IPS-18a (cell line): ENCODE results near the gene IFNA8.
"Not testable (repeated sequence)": the region's sequence is repeated elsewhere in the genome, so short reads cannot be mapped to it uniquely, and the experiment has no call there.

Experiments used
- H3K27ac ChIP-seq: one replicate; pipeline ENCODE4 v1.5.1; 2013; ENCODE audit warnings: low read length
- H3K27me3 ChIP-seq: one replicate; pipeline ENCODE4 v1.6.1; 2013; ENCODE audit warnings: mild to moderate bottlenecking, low read length; ENCODE audit not compliant: control insufficient read depth, insufficient read depth
- H3K36me3 ChIP-seq: one replicate; pipeline ENCODE4 v1.6.1; 2013; ENCODE audit warnings: low read depth, low read length; ENCODE audit not compliant: control insufficient read depth
- H3K4me1 ChIP-seq: one replicate; pipeline ENCODE4 v1.6.1; 2013; ENCODE audit warnings: low read depth, low read length; ENCODE audit not compliant: control insufficient read depth
- H3K4me3 ChIP-seq: one replicate; pipeline ENCODE4 v1.5.1; 2013; ENCODE audit warnings: low read length
- H3K9ac ChIP-seq: one replicate; pipeline ENCODE4 v1.6.1; 2013; ENCODE audit warnings: mild to moderate bottlenecking, low read length, moderate library complexity
- H3K9me3 ChIP-seq: one replicate; pipeline ENCODE4 v1.6.1; 2013; ENCODE audit warnings: low read depth, low read length; ENCODE audit not compliant: control insufficient read depth

IFNA8 gene

DNA sequence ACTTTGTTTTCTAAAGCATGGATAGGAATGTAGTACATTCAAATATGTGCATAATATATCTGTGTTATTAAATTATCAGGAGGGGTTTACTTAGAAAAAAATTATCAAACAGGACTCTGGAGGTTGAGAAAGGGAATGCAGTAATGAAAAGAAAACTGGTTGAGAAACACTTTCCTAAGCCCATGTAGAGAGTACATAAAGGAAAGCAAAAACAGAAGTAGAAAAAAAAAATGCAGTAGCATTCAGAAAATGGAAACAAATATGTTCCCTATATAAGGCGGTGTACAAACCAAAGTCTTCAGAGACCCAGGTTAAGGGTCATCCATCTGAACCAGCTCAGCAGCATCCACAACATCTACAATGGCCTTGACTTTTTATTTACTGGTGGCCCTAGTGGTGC lies at the start of gene IFNA8:
IFNA8 (plus strand) TSS at position 301 of the 400 bp plus-strand sequence; CDS start at position 361, 60 bp downstream.
- Histone ChIP-seq H3K27ac (no peak within 1 kb of the TSS), H3K9ac (no peak within 1 kb of the TSS), H3K4me1 (no peaks in the 10 kb centered on the region), H3K4me3 (no peak within 1 kb of the TSS), H3K36me3 (no peaks in the 10 kb centered on the region), H3K9me3 (no peaks in the 10 kb centered on the region), H3K27me3 (peaks cover 3% of the 10 kb centered on the region)

DNA sequence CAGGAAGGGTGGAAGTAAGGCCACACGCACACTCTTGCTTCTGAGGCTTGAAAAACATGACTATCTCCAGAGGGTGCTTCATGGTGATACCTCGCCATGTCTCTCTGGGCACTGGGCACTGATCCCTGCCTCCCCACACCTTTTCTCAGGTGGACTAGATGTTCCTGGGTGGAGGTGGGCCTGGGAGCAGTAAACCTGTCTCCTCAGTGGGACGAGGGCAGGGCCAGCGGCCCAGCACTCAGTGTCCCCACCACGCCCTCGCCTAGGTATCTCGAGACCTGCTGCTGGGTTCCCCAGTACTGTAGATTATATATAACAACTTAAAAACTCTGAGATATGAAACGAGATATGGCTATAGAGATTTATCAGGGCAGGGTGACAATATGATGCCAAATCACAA lies 46.6 kb upstream of the IFNA8 start:
- no peaks in the 10 kb centered on the region for H3K4me1 ChIP-seq
- no peaks in the 10 kb centered on the region for H3K36me3 ChIP-seq
- H3K27ac ChIP-seq: no peak overlapping the region
- no peaks in the 10 kb centered on the region for H3K27me3 ChIP-seq
- no peak overlapping the region for H3K4me3 ChIP-seq
- H3K9me3 ChIP-seq: no peaks in the 10 kb centered on the region
- H3K9ac ChIP-seq: no peak overlapping the region

DNA sequence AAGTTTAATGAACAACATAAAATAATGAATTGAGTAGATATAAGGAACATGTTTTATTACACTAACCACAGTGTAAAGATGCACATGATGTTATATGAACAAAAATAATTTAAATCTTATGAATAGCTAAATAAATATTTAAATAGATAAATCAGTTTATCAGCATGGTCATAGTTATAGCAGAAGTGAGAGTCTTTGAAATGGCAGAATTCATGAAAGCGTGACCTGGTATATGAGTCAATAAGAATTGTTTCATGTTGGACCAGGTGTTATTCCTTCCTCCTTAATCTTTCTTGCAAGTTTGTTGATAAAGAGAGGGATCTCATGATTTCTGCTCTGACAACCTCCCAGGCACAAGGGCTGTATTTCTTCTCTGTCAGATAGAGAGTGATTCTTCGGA lies 41.7 kb upstream of the IFNA8 start:
- not testable (repeated sequence) for H3K27me3 ChIP-seq, H3K9ac ChIP-seq

DNA sequence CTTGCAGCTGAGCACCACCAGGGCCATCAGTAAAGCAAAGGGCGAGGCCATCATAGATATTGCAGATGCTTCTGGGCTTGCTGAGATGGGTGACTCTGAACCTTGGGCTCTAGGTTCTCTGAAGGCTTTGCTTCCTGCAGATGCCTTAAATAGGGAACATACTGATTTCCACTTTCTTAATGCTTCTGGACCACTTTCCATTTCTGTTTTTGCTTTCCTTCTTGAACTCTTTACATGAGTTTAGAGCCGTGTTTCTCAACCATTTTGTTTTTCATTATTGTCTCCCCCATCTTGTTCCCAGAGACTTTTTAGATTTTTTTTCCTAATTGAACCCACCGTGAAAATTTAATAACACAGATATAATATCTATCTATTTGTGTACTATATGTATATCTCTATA lies 41.0 kb upstream of the IFNA8 start, which contains the start of gene IFNA13:
IFNA13 (minus strand) TSS at position 101 of the 400 bp plus-strand sequence; CDS start at position 54, 47 bp downstream.
- no peaks in the 10 kb centered on the region for H3K36me3 ChIP-seq
- H3K27me3 ChIP-seq: no peaks in the 10 kb centered on the region
- no peak within 1 kb of the TSS for H3K4me3 ChIP-seq
- H3K4me1 ChIP-seq: no peaks in the 10 kb centered on the region
- H3K27ac ChIP-seq: no peak within 1 kb of the TSS
- no peaks in the 10 kb centered on the region for H3K9me3 ChIP-seq
- H3K9ac ChIP-seq: no peak within 1 kb of the TSS

More for the DNA sequence above, 41.7 kb upstream of the IFNA8 start:
- not testable (repeated sequence) for H3K4me3 ChIP-seq, H3K9me3 ChIP-seq, H3K27ac ChIP-seq, H3K36me3 ChIP-seq, H3K4me1 ChIP-seq

DNA sequence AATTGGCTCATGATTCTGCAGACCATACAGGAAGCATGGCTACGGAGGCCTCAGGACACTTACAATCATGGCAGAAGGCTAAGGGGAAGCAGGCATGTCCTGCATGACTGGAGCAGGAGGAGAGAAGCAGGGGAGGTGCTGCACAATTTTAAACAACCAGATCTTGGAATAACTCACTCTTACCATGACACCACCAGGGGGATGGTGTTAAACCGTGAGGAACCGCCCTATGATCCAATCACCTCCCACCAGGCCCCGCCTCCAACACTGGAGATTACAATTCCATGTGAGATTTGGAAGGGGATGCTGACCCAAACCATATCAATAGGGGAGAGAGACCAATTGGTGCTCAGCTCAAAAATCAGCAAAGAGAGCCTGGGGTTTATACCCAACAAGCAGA lies 37.5 kb upstream of the IFNA8 start:
- H3K4me1 ChIP-seq, H3K27ac ChIP-seq, H3K27me3 ChIP-seq, H3K4me3 ChIP-seq, H3K9me3 ChIP-seq, H3K9ac ChIP-seq, H3K36me3 ChIP-seq: not testable (repeated sequence)

DNA sequence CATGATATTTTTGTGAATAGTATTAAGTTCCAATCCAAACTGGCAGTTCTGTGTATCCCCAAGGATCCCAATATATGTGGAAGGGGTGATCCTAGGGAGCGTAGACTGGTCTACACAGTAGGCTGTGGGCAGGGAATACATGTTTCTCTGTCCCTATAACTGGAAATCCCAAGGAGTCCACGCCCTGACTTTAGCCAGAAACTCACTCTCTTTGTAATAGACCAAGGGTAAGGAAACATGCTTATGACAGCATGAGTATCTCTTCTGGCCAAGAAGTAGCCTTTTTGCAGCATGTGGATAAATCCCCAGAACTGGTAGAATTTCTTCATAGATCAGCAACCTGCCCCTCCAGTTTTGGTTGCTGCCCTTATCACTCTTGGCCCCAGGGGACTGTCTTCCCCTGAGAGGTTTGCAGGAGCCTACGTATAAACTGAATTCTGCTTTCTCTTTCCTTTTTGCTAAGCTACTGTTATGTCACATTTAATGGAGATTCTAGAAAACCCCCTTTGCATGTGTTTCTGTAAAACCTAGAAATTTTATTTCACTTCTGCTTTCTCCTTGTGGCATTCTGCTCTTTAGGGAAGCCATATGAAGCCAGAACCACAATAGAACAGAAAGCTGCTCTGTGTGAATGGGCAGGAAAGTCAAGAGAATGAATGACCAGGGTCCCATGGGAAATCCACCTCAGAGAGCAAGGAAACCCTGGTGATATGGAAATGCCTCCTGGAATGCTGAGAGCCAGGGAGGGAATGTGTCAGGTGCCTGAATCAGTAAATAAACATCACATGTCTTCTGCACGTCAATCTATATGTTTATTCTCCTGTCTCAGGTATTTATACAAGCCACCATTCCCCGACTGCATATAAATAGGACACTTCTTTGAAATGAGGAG lies 27.2 kb upstream of the IFNA8 start:
- no peak overlapping the region for H3K27ac ChIP-seq
- H3K27me3 ChIP-seq: no peaks in the 10 kb centered on the region
- no peaks in the 10 kb centered on the region for H3K9me3 ChIP-seq

DNA sequence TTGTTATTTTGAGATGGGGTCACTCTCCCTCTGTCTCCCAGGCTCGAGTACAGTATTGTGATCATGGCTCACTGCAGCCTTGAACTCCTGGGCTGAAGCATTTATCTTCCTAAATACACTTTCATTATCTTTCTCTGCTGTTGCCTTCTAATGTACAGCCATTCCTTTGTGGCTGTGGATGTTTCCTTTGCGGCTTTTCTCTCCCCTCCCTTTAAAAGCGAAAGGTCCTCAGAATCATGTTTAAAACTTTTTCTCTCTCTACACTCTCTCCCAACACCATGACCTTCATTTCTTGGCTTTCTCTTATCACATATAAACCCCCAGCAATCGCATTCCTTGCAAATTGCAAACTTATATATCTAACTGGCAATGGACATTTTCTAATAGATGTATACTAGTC lies 25.3 kb upstream of the IFNA8 start:
- Histone ChIP-seq H3K9ac (no peak overlapping the region), H3K4me3 (no peak overlapping the region), H3K27me3 (no peaks in the 10 kb centered on the region), H3K9me3 (no peaks in the 10 kb centered on the region), H3K36me3 (no peaks in the 10 kb centered on the region), H3K27ac (no peak overlapping the region), H3K4me1 (peaks cover 11% of the 10 kb centered on the region)

More for the DNA sequence above, 27.2 kb upstream of the IFNA8 start:
- Histone ChIP-seq H3K4me1 (peaks cover 11% of the 10 kb centered on the region), H3K36me3 (no peaks in the 10 kb centered on the region), H3K9ac (no peak overlapping the region), H3K4me3 (no peak overlapping the region)

DNA sequence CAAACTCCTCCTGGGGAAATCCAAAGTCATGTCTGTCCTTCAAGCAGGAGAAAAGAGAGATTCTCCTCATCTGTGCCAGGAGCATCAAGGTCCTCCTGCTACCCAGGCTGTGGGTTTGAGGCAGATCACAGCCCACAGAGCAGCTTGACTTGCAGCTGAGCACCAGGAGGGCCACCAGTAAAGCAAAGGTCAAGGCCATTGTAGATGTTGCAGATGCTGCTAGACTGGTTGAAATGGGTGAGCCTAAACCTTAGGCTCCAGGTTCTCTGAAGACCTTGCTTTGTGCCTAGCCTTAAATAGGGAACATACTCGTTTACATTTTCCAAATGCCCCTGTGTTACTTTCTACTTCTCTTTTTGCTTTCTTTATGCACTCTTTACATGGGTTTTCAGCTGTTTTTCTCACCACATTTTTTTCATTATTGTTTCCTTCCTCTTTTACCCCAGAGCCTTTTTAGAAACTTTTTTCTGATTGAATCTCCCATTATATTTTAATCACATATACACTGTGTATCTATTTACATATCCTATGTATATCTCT lies 23.7 kb upstream of the IFNA8 start, which contains the start of gene IFNA2:
IFNA2 (minus strand) TSS at position 268 of the 540 bp plus-strand sequence; CDS start at position 199, 69 bp downstream.
- Histone ChIP-seq H3K9ac (no peak within 1 kb of the TSS), H3K27me3 (no peaks in the 10 kb centered on the region)

DNA sequence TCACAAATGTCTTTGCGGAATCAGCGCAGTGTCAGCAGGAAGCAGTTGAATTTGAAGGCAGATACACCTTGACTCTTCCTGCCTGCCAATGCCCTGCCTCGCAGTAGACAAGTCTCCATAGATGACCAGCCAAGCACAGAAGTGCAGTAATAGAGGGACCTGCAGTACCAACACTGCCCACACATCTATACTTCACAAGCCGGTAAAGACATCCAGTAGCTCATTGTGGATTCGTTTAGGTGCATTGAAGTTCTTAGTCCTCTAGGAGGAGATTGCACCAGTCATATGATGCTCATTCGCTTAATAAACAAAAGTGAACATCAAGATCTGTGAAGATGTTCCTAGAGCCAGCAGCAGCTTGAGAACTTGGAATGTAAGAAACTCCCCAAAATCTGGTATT lies 16.6 kb upstream of the IFNA8 start:
- Histone ChIP-seq H3K9ac (no peak overlapping the region), H3K4me1 (no peaks in the 10 kb centered on the region), H3K9me3 (no peaks in the 10 kb centered on the region), H3K4me3 (no peak overlapping the region), H3K36me3 (no peaks in the 10 kb centered on the region), H3K27me3 (peaks cover 24% of the 10 kb centered on the region), H3K27ac (no peak overlapping the region)

More for the DNA sequence above, 23.7 kb upstream of the IFNA8 start, which contains the start of gene IFNA2:
- Histone ChIP-seq H3K4me1 (peaks cover 11% of the 10 kb centered on the region), H3K27ac (no peak within 1 kb of the TSS), H3K9me3 (no peaks in the 10 kb centered on the region), H3K36me3 (no peaks in the 10 kb centered on the region), H3K4me3 (no peak within 1 kb of the TSS)

DNA sequence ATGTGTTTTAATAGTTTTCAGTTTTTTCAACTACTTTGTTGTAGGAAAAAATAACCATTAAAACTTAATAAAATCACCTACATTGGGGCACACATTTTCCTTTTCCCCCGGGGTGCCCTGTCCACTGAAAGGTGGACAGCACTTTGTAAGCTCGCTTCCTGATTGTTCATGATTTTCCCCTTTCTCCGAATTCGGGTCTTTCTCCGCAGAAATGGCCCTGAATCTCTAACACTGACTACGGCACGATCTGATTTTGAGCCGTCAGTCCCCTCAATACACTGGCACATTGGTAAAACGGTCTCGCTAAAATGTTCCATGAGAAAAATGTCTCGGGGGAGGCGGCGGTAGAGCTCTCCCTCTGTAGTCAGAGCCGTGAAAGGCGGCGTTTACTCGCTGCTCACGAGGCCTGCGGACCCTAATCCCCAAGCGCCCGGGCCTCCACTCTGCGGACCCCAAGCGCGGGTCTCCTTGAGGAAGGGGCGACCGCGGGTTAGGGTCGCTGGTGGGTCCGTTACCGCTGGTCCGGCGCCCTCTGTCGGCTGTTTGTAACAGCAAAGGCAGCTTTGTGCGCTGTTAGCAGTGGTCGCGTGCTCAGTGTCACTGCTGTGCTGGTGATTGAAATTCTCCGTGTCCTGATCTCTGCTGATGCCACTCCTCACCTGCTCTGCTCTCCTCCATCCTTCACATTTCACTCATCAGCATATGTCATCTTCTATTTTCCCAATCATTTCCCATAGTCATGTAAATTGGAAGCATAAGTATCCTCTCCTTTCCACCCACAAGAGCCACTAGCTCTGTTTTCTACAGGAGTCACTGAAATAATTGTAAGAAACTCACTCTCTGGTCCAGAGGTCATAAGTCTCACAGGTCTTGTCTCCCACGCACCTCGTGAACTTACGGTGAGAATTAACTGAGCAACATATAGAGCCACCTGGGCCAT lies 12.9 kb upstream of the IFNA8 start:
- Histone ChIP-seq H3K4me1 (no peaks in the 10 kb centered on the region), H3K27me3 (peaks cover 36% of the 10 kb centered on the region), H3K27ac (no peak overlapping the region), H3K36me3 (no peaks in the 10 kb centered on the region), H3K9ac (peak overlapping the region; percentile 39), H3K4me3 (peak overlapping the region; percentile 62), H3K9me3 (no peaks in the 10 kb centered on the region)

DNA sequence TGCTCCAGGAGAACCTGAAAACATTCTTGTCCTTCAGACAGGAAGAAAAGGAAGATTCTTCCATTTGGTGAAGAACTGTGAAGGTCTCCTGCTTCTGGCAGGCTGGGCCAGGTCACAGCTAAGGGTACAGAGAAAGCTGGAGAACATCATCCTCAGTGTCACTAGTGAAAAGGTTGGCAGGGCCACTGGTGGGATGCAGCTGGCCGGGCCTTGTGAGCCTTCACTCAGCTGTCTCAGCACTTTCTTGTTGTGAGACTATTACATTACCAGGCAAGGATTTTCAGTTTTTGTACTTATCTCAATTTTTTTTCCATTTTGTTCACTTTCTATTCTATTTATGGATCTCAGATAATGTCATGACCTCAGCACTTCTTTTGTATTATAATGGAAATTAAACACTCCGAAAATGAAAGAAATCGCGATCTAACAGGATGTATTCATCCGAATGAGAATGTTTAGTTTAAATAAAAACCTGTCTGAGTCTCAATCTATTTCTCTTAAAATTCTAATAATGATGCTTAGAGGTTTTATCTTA lies 9.9 kb upstream of the IFNA8 start:
- Histone ChIP-seq H3K9me3 (no peaks in the 10 kb centered on the region), H3K4me3 (no peak overlapping the region), H3K36me3 (no peaks in the 10 kb centered on the region), H3K27me3 (peaks cover 65% of the 10 kb centered on the region), H3K9ac (no peak overlapping the region), H3K4me1 (no peaks in the 10 kb centered on the region), H3K27ac (no peak overlapping the region)
